ENCODE data around the gene UPK3B.
"Not testable (repeated sequence)": the region's sequence is repeated elsewhere in the genome, so short reads cannot be mapped to it uniquely, and the experiment has no call there.

- TF ChIP-seq EZH2 (IDR thresholded peaks at IDR 0.05; ENCODE audit: borderline replicate concordance, low read length); CTCF (conservative IDR thresholded peaks at IDR 0.05 in 1 of 2, IDR thresholded peaks at IDR 0.05 in 1 of 2; ENCODE audit: extremely low read depth in 1 of 2, insufficient read depth in 1 of 2, low read depth in 1 of 2, low read length in 2 of 2): not testable (repeated sequence)
Observed at GRCh38 chr7:76516932-76517331, 6.6 kb downstream of the UPK3B start.

Measured in mammary epithelial cell (primary cell).